ENCODE data around the gene TAS2R9.

DNA sequence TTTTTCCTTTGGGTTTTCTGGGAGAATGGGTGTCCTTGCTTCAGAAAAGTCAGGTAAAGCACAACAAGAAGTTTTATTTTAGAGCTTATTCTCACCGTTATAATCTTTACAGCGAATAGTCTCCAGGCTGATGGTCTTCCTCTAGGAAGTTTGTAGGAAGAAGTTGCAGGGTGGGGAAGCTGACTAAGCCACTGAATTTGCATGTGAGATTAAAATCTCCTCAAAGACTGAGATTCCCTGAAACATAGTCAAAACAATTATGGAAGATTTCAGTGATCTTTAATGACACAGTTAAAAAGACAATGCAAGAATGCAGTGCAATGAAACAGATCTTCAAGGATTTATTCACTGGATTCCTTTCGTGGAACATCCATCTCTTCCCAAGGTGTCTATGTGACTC lies 15.0 kb upstream of the TAS2R9 start:
- TF ChIP-seq YY1 (IDR thresholded peaks at IDR 0.05; ENCODE audit: insufficient read depth, insufficient read length) (no peak), ZNF274 (IDR thresholded peaks at IDR 0.05; ENCODE audit: low read depth, low read length) (no peak)
